HCT116 (cell line): ENCODE measurements around the gene ILDR1. TPM values are rescaled to one million over a fixed set of nuclear protein-coding genes. Genes with fewer than 3 reads are reported as not detected.

Experiments used
- ATAC-seq: fragments of 200-7000 bp; cut with Tn5 transposase; 2 replicates; pipeline ENCODE4 v1.9.1; 2020; ENCODE audit warnings: mild to moderate bottlenecking, moderate library complexity
- BruUV-seq: library from RNA; stranded (reverse); fragments of 400-500 nt; replicated peaks from 2 replicates; lab custom pipeline; 2021; lab: Mats Ljungman, UMichigan
- CTCF ChIA-PET: fragments of 300-600 bp; sonication (Branson Sonifier 250); formaldehyde crosslinking; loops from one replicate; lab custom pipeline; 2021; ENCODE audit warnings: antibody characterized with exemption; lab: Charles Lee
- POLR2A ChIA-PET: fragments of 300-600, 350-600 bp; sonication (Branson Sonifier 250); formaldehyde crosslinking; loops from one replicate; lab custom pipeline; 2021; ENCODE audit warnings: antibody characterized with exemption; lab: Charles Lee
- RAD21 ChIA-PET, 2 experiments: fragments of 300-600 bp; sonication (Branson Sonifier 250); formaldehyde crosslinking; loops; one replicate each; lab custom pipeline; 2023; ENCODE audit warnings: low total read pairs in 2 of 2; ENCODE audit not compliant: uncharacterized antibody in 2 of 2, unreplicated experiment in 2 of 2, low non-redundant PET in 1 of 2; lab: Charles Lee
- DNase-seq: peaks from one replicate; pipeline ENCODE4 v3.0.0-alpha.2; 2010; ENCODE audit warnings: low read depth, low spot score
- H2AFZ ChIP-seq: fragments of 200-600 bp; shearing (Covaris generic), sonication (generic); 2 replicates; pipeline ENCODE4 v1.6.1; 2017; ENCODE audit warnings: low read depth, mixed run types, mixed read lengths, antibody characterized with exemption, low read length; ENCODE audit not compliant: poor library complexity, severe bottlenecking
- H3K27ac ChIP-seq: 2 replicates; pipeline ENCODE4 v1.5.1; 2012; ENCODE audit warnings: low read depth, low read length
- H3K27me3 ChIP-seq: fragments of 200-600 bp; sonication (generic); 2 replicates; pipeline ENCODE4 v1.6.1; 2016; ENCODE audit warnings: mixed run types, low read length, mixed read lengths; ENCODE audit not compliant: insufficient read depth
- H3K36me3 ChIP-seq, 2 experiments: fragments of 200-500 bp in 1 of 2; fragments of 200-600 bp in 1 of 2; sonication (Bioruptor generic) in 1 of 2; sonication (generic) in 1 of 2; 2 replicates each; pipeline versions ENCODE4 v1.5.1 to v1.6.1; 2014 to 2016; ENCODE audit warnings: low read length in 2 of 2, inconsistent platforms in 1 of 2, mixed read lengths in 1 of 2, mixed run types in 1 of 2; ENCODE audit not compliant: insufficient read depth in 2 of 2, control insufficient read depth in 1 of 2
- H3K4me1 ChIP-seq, 2 experiments: fragments of 200-600 bp in 1 of 2; sonication (generic) in 1 of 2; 2 replicates each; pipeline versions ENCODE4 v1.5.1 to v1.6.1; 2012 to 2017; ENCODE audit warnings: low read length in 2 of 2, inconsistent platforms in 1 of 2, mild to moderate bottlenecking in 1 of 2, mixed read lengths in 1 of 2, mixed run types in 1 of 2, moderate library complexity in 1 of 2; ENCODE audit not compliant: insufficient read depth in 2 of 2, control insufficient read depth in 1 of 2
- H3K4me2 ChIP-seq: fragments of 200-600 bp; sonication (generic); 2 replicates; pipeline ENCODE4 v1.6.1; 2017; ENCODE audit warnings: mixed run types, low read length, mixed read lengths
- H3K4me3 ChIP-seq, 2 experiments: fragments of 200-600 bp in 1 of 2; sonication (generic) in 1 of 2; replicated peaks in 1 of 2; 2 replicates each; pipeline ENCODE4 v1.5.1; 2011 to 2016; ENCODE audit warnings: low read length in 2 of 2, control low read depth in 1 of 2, low read depth in 1 of 2, mild to moderate bottlenecking in 1 of 2, mixed read lengths in 1 of 2, mixed run types in 1 of 2
- H3K79me2 ChIP-seq: fragments of 200-600 bp; sonication (generic); 2 replicates; pipeline ENCODE4 v1.6.1; 2017; ENCODE audit warnings: mild to moderate bottlenecking, mixed run types, low read length, moderate library complexity, mixed read lengths; ENCODE audit not compliant: insufficient read depth
- H3K9ac ChIP-seq: fragments of 200-600 bp; sonication (generic); 2 replicates; pipeline ENCODE4 v1.6.1; 2016; ENCODE audit warnings: low read length, mixed read lengths
- H3K9me2 ChIP-seq: fragments of 200-600 bp; sonication (generic), shearing (Covaris generic); 2 replicates; pipeline ENCODE4 v1.6.1; 2017; ENCODE audit warnings: mixed run types, mild to moderate bottlenecking, moderate library complexity; ENCODE audit not compliant: insufficient read depth
- H3K9me3 ChIP-seq, 2 experiments: fragments of 200-500 bp in 1 of 2; fragments of 200-600 bp in 1 of 2; sonication (Bioruptor generic) in 1 of 2; sonication (generic) in 1 of 2; 2 replicates each; pipeline ENCODE4 v1.6.1; 2014 to 2017; ENCODE audit warnings: low read length in 2 of 2, mixed read lengths in 2 of 2, inconsistent platforms in 1 of 2, low read depth in 1 of 2, mild to moderate bottlenecking in 1 of 2, mixed run types in 1 of 2, moderate library complexity in 1 of 2; ENCODE audit not compliant: control insufficient read depth in 1 of 2, insufficient read depth in 1 of 2
- H4K20me1 ChIP-seq: fragments of 200-600 bp; sonication (generic), shearing (Covaris generic); 2 replicates; pipeline ENCODE4 v1.6.1; 2017; ENCODE audit warnings: mixed run types, mild to moderate bottlenecking, moderate library complexity; ENCODE audit not compliant: insufficient read depth
- CBX3 ChIP-seq: IDR thresholded peaks from 2 replicates; pipeline ENCODE4 v1.6.1; 2012; ENCODE audit warnings: low read depth
- CEBPB ChIP-seq: IDR thresholded peaks from 2 replicates; pipeline ENCODE4 v1.6.1; 2012; ENCODE audit warnings: low read depth
- EGR1 ChIP-seq: IDR thresholded peaks from 2 replicates; pipeline ENCODE4 v1.6.1; 2012; ENCODE audit warnings: low read depth
- EZH2 ChIP-seq: fragments of 200-600 bp; sonication (generic); IDR thresholded peaks from 2 replicates; pipeline ENCODE4 v1.6.1; 2017; ENCODE audit warnings: antibody characterized with exemption, mixed run types
- EZH2phosphoT487 ChIP-seq: fragments of 200-600 bp; IDR thresholded peaks from 2 replicates; pipeline ENCODE4 v1.6.1; 2018; ENCODE audit warnings: antibody characterized with exemption, borderline replicate concordance
- FOSL1 ChIP-seq: IDR thresholded peaks from 2 replicates; pipeline ENCODE4 v1.6.1; 2012; ENCODE audit warnings: low read depth
- SIN3A ChIP-seq: IDR thresholded peaks from 2 replicates; pipeline ENCODE4 v1.6.1; 2012; ENCODE audit warnings: low read depth
- TCF7L2 ChIP-seq: IDR thresholded peaks from 2 replicates; pipeline ENCODE4 v1.7.0; 2011; ENCODE audit warnings: borderline replicate concordance, inconsistent platforms; ENCODE audit not compliant: insufficient read depth, insufficient read length; ENCODE audit errors: extremely low read depth
- YY1 ChIP-seq: IDR thresholded peaks from 2 replicates; pipeline ENCODE4 v1.6.1; 2011; ENCODE audit warnings: low read length, low read depth, moderate library complexity, mild to moderate bottlenecking; ENCODE audit not compliant: insufficient replicate concordance; ENCODE audit errors: extremely low read depth
- ZFX ChIP-seq: fragments of 450-650 bp; IDR thresholded peaks from 2 replicates; pipeline ENCODE4 v1.6.1; 2017
- ZNF274 ChIP-seq: fragments of 200-500 bp; sonication (Bioruptor generic); IDR thresholded peaks from 2 replicates; pipeline ENCODE4 v1.6.1; 2014; ENCODE audit warnings: mild to moderate bottlenecking, low read depth, low read length, inconsistent platforms
- intact Hi-C: fragments of 100-400 bp; cut with micrococcal nuclease; formaldehyde crosslinking; loops from 2 replicates; pipeline ENCODE4 v1.10.0; 2022
- total RNA-seq: library from RNA; stranded (reverse); gene quantifications from one replicate; pipeline ENCODE4 v1.2.1, GENCODE V29; 2021; ENCODE audit not compliant: unreplicated experiment
- TF ChIP-seq, protein P1 (sequence below): IDR thresholded peaks from 2 replicates; pipeline ENCODE4 v1.6.1; 2012
- TF ChIP-seq, protein P2 (sequence below), 3 experiments: fragments of 200-600 bp in 1 of 3; sonication (generic) in 1 of 3; IDR thresholded peaks in 2 of 3; conservative IDR thresholded peaks in 1 of 3; 2 replicates each; pipeline ENCODE4 v1.5.1; 2012 to 2017; ENCODE audit warnings: low read depth in 2 of 3, low read length in 2 of 3, antibody characterized with exemption in 1 of 3, borderline replicate concordance in 1 of 3, control low read depth in 1 of 3, mild to moderate bottlenecking in 1 of 3, mixed read lengths in 1 of 3, mixed run types in 1 of 3, moderate library complexity in 1 of 3; ENCODE audit not compliant: insufficient read depth in 1 of 3

The ILDR1 gene
- total RNA-seq, 1 experiment from 2014 or later = 2.9 TPM

DNA sequence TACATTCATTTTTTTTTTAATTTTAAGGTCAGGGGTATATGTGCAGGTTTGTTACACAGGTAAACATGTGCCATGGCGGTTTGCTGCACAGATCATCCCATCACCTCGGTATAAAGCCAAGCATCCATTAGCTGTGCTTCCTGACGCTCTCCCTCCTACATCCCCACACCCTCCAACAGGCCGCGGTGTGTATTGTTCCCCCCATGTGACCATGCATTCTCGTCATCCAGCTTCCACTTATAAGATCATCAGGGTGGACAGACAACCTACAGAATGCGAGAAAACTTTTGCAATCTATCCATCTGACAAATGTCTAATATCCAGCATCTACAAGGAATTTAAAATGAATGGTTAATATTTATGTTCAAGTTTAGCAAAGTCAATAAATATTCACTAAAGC lies 19.4 kb downstream of the ILDR1 start:
- Histone ChIP-seq H3K36me3 (no peaks in the 10 kb centered on the region), H2AFZ (no peak overlapping the region), H3K4me3 (no peak overlapping the region), H3K4me2 (no peak overlapping the region), H3K4me1 (0 out of 4 replicates have a peak, but pooled peaks cover 0 to 3% of the 10 kb centered on the region in 2 experiments), H4K20me1 (no peaks in the 10 kb centered on the region), H3K27me3 (no peaks in the 10 kb centered on the region), H3K9me2 (no peaks in the 10 kb centered on the region), H3K9me3 (no peaks in the 10 kb centered on the region), H3K9ac (no peak overlapping the region), H3K27ac (no peak overlapping the region), H3K79me2 (no peaks in the 10 kb centered on the region)
- no peak for DNase-seq
- ChIA-PET POLR2A (no interaction called here), CTCF (no interaction called here), RAD21 (no interaction called here)
- ATAC-seq = no peak
- intact Hi-C loops = no loop called here
- BruUV-seq = no TSS peak
- no peak for TF ChIP-seq CBX3
- TF ChIP-seq EZH2 = no peak
- TF ChIP-seq ZNF274 = no peak
- no peak for TF ChIP-seq FOSL1
- no peak for TF ChIP-seq CEBPB
- TF ChIP-seq EGR1 = no peak
- TF ChIP-seq ZFX = no peak
- TF ChIP-seq SIN3A = no peak
- TF ChIP-seq, protein P1, sequence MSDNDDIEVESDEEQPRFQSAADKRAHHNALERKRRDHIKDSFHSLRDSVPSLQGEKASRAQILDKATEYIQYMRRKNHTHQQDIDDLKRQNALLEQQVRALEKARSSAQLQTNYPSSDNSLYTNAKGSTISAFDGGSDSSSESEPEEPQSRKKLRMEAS = no peak
- TF ChIP-seq YY1 = no peak
- TF ChIP-seq TCF7L2 = no peak
- TF ChIP-seq, protein P2, sequence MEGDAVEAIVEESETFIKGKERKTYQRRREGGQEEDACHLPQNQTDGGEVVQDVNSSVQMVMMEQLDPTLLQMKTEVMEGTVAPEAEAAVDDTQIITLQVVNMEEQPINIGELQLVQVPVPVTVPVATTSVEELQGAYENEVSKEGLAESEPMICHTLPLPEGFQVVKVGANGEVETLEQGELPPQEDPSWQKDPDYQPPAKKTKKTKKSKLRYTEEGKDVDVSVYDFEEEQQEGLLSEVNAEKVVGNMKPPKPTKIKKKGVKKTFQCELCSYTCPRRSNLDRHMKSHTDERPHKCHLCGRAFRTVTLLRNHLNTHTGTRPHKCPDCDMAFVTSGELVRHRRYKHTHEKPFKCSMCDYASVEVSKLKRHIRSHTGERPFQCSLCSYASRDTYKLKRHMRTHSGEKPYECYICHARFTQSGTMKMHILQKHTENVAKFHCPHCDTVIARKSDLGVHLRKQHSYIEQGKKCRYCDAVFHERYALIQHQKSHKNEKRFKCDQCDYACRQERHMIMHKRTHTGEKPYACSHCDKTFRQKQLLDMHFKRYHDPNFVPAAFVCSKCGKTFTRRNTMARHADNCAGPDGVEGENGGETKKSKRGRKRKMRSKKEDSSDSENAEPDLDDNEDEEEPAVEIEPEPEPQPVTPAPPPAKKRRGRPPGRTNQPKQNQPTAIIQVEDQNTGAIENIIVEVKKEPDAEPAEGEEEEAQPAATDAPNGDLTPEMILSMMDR (IDR thresholded peaks at IDR 0.05 in 2 of 3, conservative IDR thresholded peaks at IDR 0.05 in 1 of 3; ENCODE audit: borderline replicate concordance in 1 of 3, insufficient read depth in 1 of 3, low read depth in 2 of 3, low read length in 2 of 3) = no peak
- no peak for TF ChIP-seq EZH2phosphoT487
